HG02870 (cell line): ENCODE measurements around the gene SNAP47.

Source experiments
- ATAC-seq: cut with Tn5 transposase; IDR thresholded peaks from one replicate; pipeline ENCODE4 v1.9.1; 2021; ENCODE audit warnings: mild to moderate bottlenecking, moderate library complexity; ENCODE audit not compliant: unreplicated experiment

SNAP47 gene

GRCh38 chr1:227748496-227749182 is 13.4 kb downstream of the SNAP47 start:
- ATAC-seq: no peak

DNA sequence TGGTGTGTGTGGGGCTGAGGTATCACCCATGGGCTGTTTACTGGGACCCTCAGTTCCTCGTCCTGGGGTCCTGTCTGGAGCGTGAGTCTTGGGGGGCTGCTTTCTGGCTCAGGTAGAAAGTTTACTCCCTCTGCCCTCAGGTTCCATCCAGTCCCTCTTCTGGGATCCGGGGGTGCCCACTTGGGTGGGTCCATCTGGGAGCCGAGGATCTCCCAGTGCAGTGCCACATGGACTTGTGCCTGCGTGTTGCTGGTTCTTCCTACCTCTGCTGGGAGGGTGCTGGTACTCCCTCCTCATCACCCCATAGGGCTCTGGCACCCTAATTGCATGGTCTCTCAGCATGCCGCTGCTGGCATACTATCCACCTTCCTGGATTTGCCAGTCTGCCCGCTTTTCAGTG is 14.0 kb downstream of the SNAP47 start:
- ATAC-seq: no peak

DNA sequence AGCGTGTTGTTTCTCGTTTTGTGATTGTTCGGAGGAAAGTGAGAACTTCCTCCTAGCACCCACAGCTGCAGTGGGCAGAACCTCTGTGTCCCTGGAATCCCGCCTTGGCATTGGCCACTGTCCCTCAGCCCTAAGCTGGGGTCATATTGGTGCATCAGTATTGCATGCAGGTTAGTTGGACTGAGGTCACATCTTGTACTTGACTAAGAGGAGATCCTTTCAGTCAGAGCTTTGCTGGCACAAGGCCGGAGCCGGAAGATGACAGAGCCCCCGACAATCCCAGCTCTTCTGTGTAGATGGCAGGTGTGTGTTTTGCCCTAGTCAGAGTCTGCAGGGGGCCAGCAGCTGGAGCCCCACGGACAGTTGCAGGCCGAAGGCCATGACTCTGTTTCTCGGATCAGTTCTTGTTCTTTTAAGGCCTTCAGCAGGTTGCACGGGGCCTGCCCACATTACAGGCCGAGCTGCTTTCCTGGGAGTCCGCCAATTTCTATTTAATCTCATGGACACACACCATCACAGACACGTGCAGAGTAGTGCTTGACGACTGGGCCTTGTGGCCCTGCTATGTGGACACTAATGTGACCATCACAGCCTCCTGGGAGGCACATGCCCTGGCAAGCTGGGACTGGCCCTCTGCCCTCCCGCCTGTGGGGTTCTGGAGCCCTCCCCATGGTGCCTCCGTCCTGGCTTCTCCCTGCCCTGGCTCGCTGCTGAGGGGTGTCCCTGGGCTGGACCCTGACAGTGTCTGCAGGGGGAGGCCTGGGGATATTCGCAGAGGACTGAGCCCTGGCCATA is 14.9 kb downstream of the SNAP47 start:
- ATAC-seq: no peak

GRCh38 chr1:227753999-227754711 is 18.9 kb downstream of the SNAP47 start:
- no peak for ATAC-seq

GRCh38 chr1:227754958-227755357 is 19.7 kb downstream of the SNAP47 start:
- ATAC-seq: no peak

- no peak for ATAC-seq
These were observed 21.1 kb downstream of the SNAP47 start for GRCh38 chr1:227756172-227756959.

- ATAC-seq: no peak
These were observed 22.5 kb downstream of the SNAP47 start for GRCh38 chr1:227757781-227758180.

- peak; percentile 31 for ATAC-seq
These were observed 23.1 kb downstream of the SNAP47 start for GRCh38 chr1:227758366-227758765.

GRCh38 chr1:227759341-227760300 is 24.4 kb downstream of the SNAP47 start:
- peak; percentile 32 for ATAC-seq

- no peak for ATAC-seq
These were observed 25.1 kb downstream of the SNAP47 start for GRCh38 chr1:227760377-227760776.

- no peak for ATAC-seq
These were observed 26.5 kb downstream of the SNAP47 start for GRCh38 chr1:227761621-227762230.

GRCh38 chr1:227762231-227762911 is 27.1 kb downstream of the SNAP47 start:
- peak; percentile 45 for ATAC-seq

DNA sequence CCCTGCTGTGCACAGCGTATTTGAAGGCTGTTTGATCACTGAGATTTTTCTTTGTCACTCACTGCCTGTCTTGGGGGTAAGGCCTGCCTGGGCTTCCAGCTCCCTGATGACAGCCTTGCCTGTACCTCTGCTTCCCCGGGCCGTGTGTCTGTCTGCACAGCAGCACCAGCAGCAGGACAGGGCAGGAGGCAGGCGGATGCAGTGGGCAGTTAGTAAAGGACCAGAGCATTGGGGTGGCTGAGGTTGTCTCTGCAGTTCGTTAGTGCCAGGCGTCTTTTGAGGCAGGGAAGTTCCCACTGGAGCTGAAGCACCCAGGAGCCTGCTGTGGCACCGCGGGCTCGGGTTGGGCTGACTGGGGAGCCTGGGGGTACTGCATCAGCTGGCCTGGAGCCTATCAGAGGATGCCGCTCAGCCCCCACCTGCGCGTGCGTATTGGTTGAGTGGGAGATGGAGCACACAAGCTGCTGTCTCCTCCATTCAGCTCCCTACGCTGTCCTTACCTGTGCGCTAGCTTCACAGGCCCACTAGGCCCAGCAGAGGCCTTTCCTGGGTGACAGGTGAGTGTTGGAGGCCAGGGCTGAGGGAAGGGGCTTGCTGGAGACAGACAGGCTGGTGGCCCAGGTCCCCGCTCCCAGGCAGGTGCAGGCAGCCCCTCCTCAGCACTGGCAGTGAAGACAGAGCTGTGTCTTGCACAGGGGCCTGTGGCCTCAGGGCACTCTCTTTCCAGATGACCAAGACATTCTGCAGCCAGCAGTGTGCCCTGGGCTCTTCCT is 28.2 kb downstream of the SNAP47 start:
- ATAC-seq: no peak

GRCh38 chr1:227764019-227764391 is 28.8 kb downstream of the SNAP47 start:
- no peak for ATAC-seq

DNA sequence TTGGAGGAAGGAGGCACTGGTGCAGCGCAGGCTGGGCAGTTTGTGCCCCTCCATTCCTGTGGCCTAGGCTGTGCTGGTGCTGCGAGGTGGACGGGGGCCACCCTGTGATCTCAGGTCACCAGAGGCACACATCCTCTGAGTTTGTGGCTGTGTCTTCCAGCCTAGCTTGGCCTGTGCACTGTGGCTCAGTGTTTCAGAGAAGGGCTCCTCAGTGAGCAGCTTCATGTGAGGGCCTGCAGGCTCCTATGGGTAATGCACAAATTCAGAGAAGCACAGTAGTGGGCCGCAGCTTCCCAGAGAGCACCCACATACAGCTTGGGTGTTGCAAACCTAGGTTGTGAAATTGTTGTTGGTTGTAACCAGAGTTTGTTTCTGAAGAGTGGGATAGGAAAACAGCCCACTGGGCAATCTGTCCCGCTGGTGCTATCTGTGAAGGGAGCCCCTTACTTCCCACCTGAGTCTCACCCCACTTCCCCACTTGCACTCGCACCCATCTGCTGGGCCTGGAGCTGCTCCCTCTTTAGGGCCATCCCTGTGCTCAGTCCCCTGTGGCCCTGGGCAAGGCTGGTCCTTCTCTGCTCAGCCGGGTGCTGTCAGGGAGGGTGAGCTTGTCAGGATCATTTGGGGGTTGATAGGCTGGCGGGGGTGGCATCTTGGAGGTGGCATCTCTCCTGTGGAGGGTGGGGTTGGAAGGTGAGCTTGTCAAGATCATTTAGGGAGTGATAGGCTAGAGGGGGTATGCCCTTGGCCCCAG is 30.2 kb downstream of the SNAP47 start:
- no peak for ATAC-seq

DNA sequence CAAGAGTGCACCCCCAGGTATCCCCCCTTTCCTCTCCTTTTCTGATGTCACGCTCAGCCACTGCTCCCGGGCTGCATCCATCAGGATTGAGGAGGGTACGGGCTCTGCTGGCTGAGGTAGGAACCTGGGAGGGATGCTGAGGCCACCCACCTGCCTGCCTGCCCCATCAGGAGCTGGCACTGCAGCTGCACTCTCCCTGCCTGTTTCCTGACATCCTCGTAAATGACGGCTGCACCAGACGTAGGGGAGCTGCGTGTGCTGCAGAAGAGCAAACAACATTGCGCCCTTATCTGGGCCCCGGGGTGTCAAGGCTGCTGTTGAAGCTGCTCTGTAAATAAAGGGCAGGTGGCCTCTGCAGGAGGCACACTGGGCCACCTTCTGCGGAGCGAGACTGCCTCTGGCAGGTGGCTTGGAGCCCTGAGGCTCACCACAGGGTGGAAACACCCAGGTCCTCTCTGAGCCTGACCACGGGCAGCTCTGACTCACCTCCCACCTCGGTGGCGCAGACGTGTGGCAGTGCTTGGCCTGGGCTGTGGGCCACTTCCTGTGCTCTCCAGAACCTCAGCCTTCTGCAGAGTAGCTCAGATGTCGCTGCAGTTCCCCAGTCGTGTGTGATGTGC is 30.9 kb downstream of the SNAP47 start:
- ATAC-seq: peak; percentile 36
